Measurements from ENCODE around the gene CALD1.

DNA sequence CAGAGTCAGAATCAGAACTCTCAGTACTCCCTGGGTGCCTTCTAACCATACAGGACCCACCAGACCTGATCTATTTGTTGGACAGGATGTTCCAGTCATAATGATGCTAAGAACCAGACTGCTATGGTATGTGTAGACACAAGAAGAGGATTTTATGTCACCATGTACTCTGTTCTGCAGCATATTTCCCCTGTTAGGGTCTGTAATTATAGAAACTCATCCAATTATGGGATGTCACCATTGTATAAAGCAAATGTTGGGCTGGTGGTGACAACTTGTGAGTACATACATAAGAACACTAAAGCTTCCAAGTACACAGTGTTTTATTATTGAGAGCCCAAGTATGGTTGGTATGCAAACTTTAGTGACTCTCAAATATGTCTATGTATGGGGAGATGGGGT is 139.8 kb downstream of the CALD1 start:
- TF ChIP-seq, protein P1, sequence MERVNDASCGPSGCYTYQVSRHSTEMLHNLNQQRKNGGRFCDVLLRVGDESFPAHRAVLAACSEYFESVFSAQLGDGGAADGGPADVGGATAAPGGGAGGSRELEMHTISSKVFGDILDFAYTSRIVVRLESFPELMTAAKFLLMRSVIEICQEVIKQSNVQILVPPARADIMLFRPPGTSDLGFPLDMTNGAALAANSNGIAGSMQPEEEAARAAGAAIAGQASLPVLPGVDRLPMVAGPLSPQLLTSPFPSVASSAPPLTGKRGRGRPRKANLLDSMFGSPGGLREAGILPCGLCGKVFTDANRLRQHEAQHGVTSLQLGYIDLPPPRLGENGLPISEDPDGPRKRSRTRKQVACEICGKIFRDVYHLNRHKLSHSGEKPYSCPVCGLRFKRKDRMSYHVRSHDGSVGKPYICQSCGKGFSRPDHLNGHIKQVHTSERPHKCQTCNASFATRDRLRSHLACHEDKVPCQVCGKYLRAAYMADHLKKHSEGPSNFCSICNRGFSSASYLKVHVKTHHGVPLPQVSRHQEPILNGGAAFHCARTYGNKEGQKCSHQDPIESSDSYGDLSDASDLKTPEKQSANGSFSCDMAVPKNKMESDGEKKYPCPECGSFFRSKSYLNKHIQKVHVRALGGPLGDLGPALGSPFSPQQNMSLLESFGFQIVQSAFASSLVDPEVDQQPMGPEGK (CRISPR knock-in tag; IDR thresholded peaks at IDR 0.05; ENCODE audit: borderline replicate concordance), result no peak
- no peak for TF ChIP-seq BACH2 (CRISPR knock-in tag; IDR thresholded peaks at IDR 0.05; ENCODE audit: borderline replicate concordance)
- no peak for TF ChIP-seq RARB (CRISPR knock-in tag; IDR thresholded peaks at IDR 0.05)

Measured in SK-N-SH treated with all-trans-retinoic acid at 6 μM for 48 hours (cell line).